ENCODE data around the gene F2R.

The F2R gene

GRCh38 chr5:76697670-76698069 is 18.3 kb upstream of the F2R start:
- Mint-ChIP-seq H3K9me3 (no peaks in the 10 kb centered on the region), H3K27ac (no peak overlapping the region), H3K4me3 (no peak overlapping the region), H3K27me3 (no peaks in the 10 kb centered on the region), H3K4me1 (no peaks in the 10 kb centered on the region), H3K36me3 (peaks cover 0 to 3% of the 10 kb centered on the region in 2 donors)
- DNase-seq (no peak), ATAC-seq (replicated peaks) (no peak)

- ATAC-seq (replicated peaks) (no peak), DNase-seq (no peak)
- Mint-ChIP-seq H3K27me3 (no peaks in the 10 kb centered on the region), H3K4me1 (peaks cover under 1 to 4% of the 10 kb centered on the region in 2 donors), H3K36me3 (peaks cover 0 to 3% of the 10 kb centered on the region in 2 donors), H3K27ac (no peak overlapping the region), H3K9me3 (no peaks in the 10 kb centered on the region), H3K4me3 (no peak overlapping the region)
Observed at GRCh38 chr5:76700571-76700970, 15.4 kb upstream of the F2R start.

GRCh38 chr5:76701298-76701697 is 14.6 kb upstream of the F2R start:
- ATAC-seq (replicated peaks) (no peak), DNase-seq (no peak)
- Mint-ChIP-seq H3K36me3 (peaks cover 0 to 3% of the 10 kb centered on the region in 2 donors), H3K4me3 (no peak overlapping the region), H3K4me1 (peaks cover 4 to 8% of the 10 kb centered on the region in 2 donors), H3K27me3 (no peaks in the 10 kb centered on the region), H3K27ac (no peak overlapping the region), H3K9me3 (no peaks in the 10 kb centered on the region)

- H3K36me3 Mint-ChIP-seq = peaks cover 0 to 3% of the 10 kb centered on the region in 2 donors
Observed at GRCh38 chr5:76703707-76704106, 12.2 kb upstream of the F2R start.

GRCh38 chr5:76704131-76704663 is 11.7 kb upstream of the F2R start:
- Mint-ChIP-seq H3K27me3 (no peaks in the 10 kb centered on the region), H3K4me3 (no peak overlapping the region), H3K36me3 (peaks cover 0 to 3% of the 10 kb centered on the region in 2 donors), H3K27ac (no peak overlapping the region), H3K9me3 (no peaks in the 10 kb centered on the region), H3K4me1 (peaks cover 4 to 8% of the 10 kb centered on the region in 2 donors)
- ATAC-seq (replicated peaks) (no peak), DNase-seq (no peak)

More at GRCh38 chr5:76703707-76704106, 12.2 kb upstream of the F2R start:
- H3K4me1 Mint-ChIP-seq = peaks cover 4 to 8% of the 10 kb centered on the region in 2 donors
- H3K27me3 Mint-ChIP-seq = no peaks in the 10 kb centered on the region
- no peak for ATAC-seq (replicated peaks)
- no peaks in the 10 kb centered on the region for H3K9me3 Mint-ChIP-seq
- H3K27ac Mint-ChIP-seq = no peak overlapping the region
- no peak for DNase-seq
- H3K4me3 Mint-ChIP-seq = no peak overlapping the region

- no peak for DNase-seq
- Mint-ChIP-seq H3K36me3 (peaks cover 0 to 3% of the 10 kb centered on the region in 2 donors), H3K9me3 (no peaks in the 10 kb centered on the region)
Observed at GRCh38 chr5:76705574-76705973, 10.4 kb upstream of the F2R start.

GRCh38 chr5:76709762-76710161 is 6.2 kb upstream of the F2R start:
- H3K27ac Mint-ChIP-seq = no peak overlapping the region
- peaks cover 0 to 1% of the 10 kb centered on the region in 2 donors for H3K9me3 Mint-ChIP-seq
- peaks cover 7 to 16% of the 10 kb centered on the region in 2 donors for H3K4me1 Mint-ChIP-seq
- no peak for ATAC-seq (replicated peaks)
- H3K27me3 Mint-ChIP-seq = peaks cover 10 to 27% of the 10 kb centered on the region in 2 donors
- no peak overlapping the region for H3K4me3 Mint-ChIP-seq
- H3K36me3 Mint-ChIP-seq = no peaks in the 10 kb centered on the region
- no peak for DNase-seq

More at GRCh38 chr5:76705574-76705973, 10.4 kb upstream of the F2R start:
- Mint-ChIP-seq H3K4me1 (peaks cover 4 to 8% of the 10 kb centered on the region in 2 donors), H3K4me3 (no peak overlapping the region), H3K27me3 (no peaks in the 10 kb centered on the region), H3K27ac (no peak overlapping the region)
- ATAC-seq (replicated peaks) = peak; percentile 63 to 70

GRCh38 chr5:76710991-76711390 is 4.9 kb upstream of the F2R start:
- no peaks in the 10 kb centered on the region for H3K36me3 Mint-ChIP-seq
- DNase-seq (no peak), ATAC-seq (replicated peaks) (no peak)
- peaks cover 10 to 16% of the 10 kb centered on the region in 2 donors for H3K4me1 Mint-ChIP-seq
- H3K27ac Mint-ChIP-seq = no peak overlapping the region
- H3K9me3 Mint-ChIP-seq = peaks cover 0 to 1% of the 10 kb centered on the region in 2 donors
- no peak overlapping the region for H3K4me3 Mint-ChIP-seq
- H3K27me3 Mint-ChIP-seq = peaks cover 18 to 37% of the 10 kb centered on the region in 2 donors

GRCh38 chr5:76714751-76715485 is 1.0 kb upstream of the F2R start:
- H3K36me3 Mint-ChIP-seq = no peaks in the 10 kb centered on the region
- ATAC-seq (replicated peaks) (peak in 1 of 2 donors; percentile 8), DNase-seq (no peak)
- no peak overlapping the region for H3K27ac Mint-ChIP-seq
- H3K9me3 Mint-ChIP-seq = peaks cover 0 to 1% of the 10 kb centered on the region in 2 donors
- peaks cover 16 to 26% of the 10 kb centered on the region in 2 donors for H3K4me1 Mint-ChIP-seq
- H3K4me3 Mint-ChIP-seq = peak overlapping the region; percentile 82 to 91
- H3K27me3 Mint-ChIP-seq = peaks cover 47 to 69% of the 10 kb centered on the region in 2 donors

GRCh38 chr5:76715486-76715735 is 515 bp upstream of the F2R start:
- no peak overlapping the region for H3K27ac Mint-ChIP-seq
- H3K36me3 Mint-ChIP-seq = no peaks in the 10 kb centered on the region
- H3K9me3 Mint-ChIP-seq = peaks cover 0 to 1% of the 10 kb centered on the region in 2 donors
- peaks cover 16 to 26% of the 10 kb centered on the region in 2 donors for H3K4me1 Mint-ChIP-seq
- peaks cover 47 to 69% of the 10 kb centered on the region in 2 donors for H3K27me3 Mint-ChIP-seq
- DNase-seq = no peak
- peak overlapping the region; percentile 82 to 91 for H3K4me3 Mint-ChIP-seq
- ATAC-seq (replicated peaks) = peak; percentile 38 to 42

GRCh38 chr5:76716456-76717157 is 681 bp downstream of the F2R start:
- ATAC-seq (replicated peaks) (no peak), DNase-seq (no peak)
- Mint-ChIP-seq H3K4me3 (peak overlapping the region; percentile 82 to 91), H3K9me3 (peaks cover 0 to 1% of the 10 kb centered on the region in 2 donors), H3K36me3 (no peaks in the 10 kb centered on the region), H3K27ac (no peak overlapping the region), H3K4me1 (peaks cover 20 to 35% of the 10 kb centered on the region in 2 donors), H3K27me3 (peaks cover 47 to 63% of the 10 kb centered on the region in 2 donors)

- peaks cover 20 to 35% of the 10 kb centered on the region in 2 donors for H3K4me1 Mint-ChIP-seq
- H3K9me3 Mint-ChIP-seq = peaks cover 0 to 1% of the 10 kb centered on the region in 2 donors
- peaks cover 47 to 55% of the 10 kb centered on the region in 2 donors for H3K27me3 Mint-ChIP-seq
- no peaks in the 10 kb centered on the region for H3K36me3 Mint-ChIP-seq
- DNase-seq (no peak), ATAC-seq (replicated peaks) (no peak)
- no peak overlapping the region for H3K4me3 Mint-ChIP-seq
- H3K27ac Mint-ChIP-seq = no peak overlapping the region
Observed at GRCh38 chr5:76717222-76718083, 1.5 kb downstream of the F2R start.

- Mint-ChIP-seq H3K27me3 (peaks cover 51 to 55% of the 10 kb centered on the region in 2 donors), H3K36me3 (no peaks in the 10 kb centered on the region)
Observed at GRCh38 chr5:76718381-76718832, 2.5 kb downstream of the F2R start.

GRCh38 chr5:76718880-76719279 is 3.0 kb downstream of the F2R start:
- no peak overlapping the region for H3K4me3 Mint-ChIP-seq

More at GRCh38 chr5:76718381-76718832, 2.5 kb downstream of the F2R start:
- Mint-ChIP-seq H3K27ac (no peak overlapping the region), H3K4me1 (peaks cover 20 to 35% of the 10 kb centered on the region in 2 donors), H3K4me3 (no peak overlapping the region), H3K9me3 (peaks cover 0 to 1% of the 10 kb centered on the region in 2 donors)
- no peak for DNase-seq
- no peak for ATAC-seq (replicated peaks)

More at GRCh38 chr5:76718880-76719279, 3.0 kb downstream of the F2R start:
- H3K27ac Mint-ChIP-seq = no peak overlapping the region
- H3K9me3 Mint-ChIP-seq = no peaks in the 10 kb centered on the region
- no peak for ATAC-seq (replicated peaks)
- no peaks in the 10 kb centered on the region for H3K36me3 Mint-ChIP-seq
- H3K27me3 Mint-ChIP-seq = peaks cover 47 to 51% of the 10 kb centered on the region in 2 donors
- peaks cover 20 to 35% of the 10 kb centered on the region in 2 donors for H3K4me1 Mint-ChIP-seq
- no peak for DNase-seq

Measured in stimulated activated naive B cell treated with anti-CD40 and anti-IgM and Interleukin-4, amounts not matched to agents 10 μg/mL and 1 μg/mL and 100 μg/mL, for 72 hours (primary cell).